PC-9 (cell line): ENCODE measurements around the gene ZBTB7A.

Experiments
- EZH2 ChIP-seq: fragments of 200-600 bp; sonication (generic); IDR thresholded peaks from 2 replicates; pipeline ENCODE4 v1.8.0; 2017; ENCODE audit warnings: antibody characterized with exemption, low read depth
- TF ChIP-seq, protein P1 (sequence below): fragments of 200-600 bp; sonication (generic); conservative IDR thresholded peaks from 2 replicates; pipeline ENCODE4 v1.6.1; 2017; ENCODE audit warnings: mixed run types, antibody characterized with exemption, mild to moderate bottlenecking, moderate library complexity

DNA sequence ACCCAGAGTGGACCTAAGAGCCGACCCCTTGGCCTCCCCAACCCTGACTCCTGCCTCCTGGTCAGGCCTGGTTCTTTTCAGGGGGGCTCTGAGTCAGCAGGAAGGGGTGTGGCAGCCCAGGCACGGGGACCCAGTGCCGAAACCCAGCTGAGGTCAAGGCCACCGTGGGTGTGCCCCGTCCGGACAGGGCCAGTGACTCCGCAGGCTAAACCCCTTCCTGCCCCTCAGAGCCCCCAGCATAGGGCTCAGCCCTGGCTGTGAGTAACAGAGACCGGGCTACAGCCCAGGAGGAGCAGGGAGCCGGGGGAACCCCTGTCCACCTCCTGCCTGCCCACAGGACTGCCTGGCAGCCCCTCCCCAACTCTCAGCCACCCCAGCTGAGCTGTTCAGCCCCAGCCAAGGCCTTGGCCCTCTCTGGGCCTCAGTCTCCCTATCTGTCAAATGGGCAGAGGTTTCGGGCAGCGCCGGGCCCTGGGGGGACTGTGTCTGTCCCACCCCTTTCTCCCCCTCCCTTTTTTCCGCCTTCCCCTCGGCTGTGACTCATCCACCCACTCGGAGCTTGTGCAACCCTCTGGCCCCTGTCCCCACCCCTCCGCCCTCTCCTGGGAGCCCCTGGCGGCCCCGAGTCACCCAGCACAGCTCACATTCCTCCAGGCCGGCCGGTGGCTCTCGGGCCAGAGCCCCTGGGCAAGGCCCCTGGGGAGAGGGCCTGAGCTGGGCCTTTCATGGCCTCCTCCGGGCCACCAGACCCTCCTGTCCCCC, 8.6 kb downstream of the ZBTB7A start:
- TF ChIP-seq, protein P1, sequence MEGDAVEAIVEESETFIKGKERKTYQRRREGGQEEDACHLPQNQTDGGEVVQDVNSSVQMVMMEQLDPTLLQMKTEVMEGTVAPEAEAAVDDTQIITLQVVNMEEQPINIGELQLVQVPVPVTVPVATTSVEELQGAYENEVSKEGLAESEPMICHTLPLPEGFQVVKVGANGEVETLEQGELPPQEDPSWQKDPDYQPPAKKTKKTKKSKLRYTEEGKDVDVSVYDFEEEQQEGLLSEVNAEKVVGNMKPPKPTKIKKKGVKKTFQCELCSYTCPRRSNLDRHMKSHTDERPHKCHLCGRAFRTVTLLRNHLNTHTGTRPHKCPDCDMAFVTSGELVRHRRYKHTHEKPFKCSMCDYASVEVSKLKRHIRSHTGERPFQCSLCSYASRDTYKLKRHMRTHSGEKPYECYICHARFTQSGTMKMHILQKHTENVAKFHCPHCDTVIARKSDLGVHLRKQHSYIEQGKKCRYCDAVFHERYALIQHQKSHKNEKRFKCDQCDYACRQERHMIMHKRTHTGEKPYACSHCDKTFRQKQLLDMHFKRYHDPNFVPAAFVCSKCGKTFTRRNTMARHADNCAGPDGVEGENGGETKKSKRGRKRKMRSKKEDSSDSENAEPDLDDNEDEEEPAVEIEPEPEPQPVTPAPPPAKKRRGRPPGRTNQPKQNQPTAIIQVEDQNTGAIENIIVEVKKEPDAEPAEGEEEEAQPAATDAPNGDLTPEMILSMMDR: no peak; the same call in 1 of the 2 replicates
- TF ChIP-seq EZH2: no peak
